Stimulated activated CD4-positive, alpha-beta T cell treated with anti-CD3 and anti-CD28 coated beads, Interleukin-1b, Interleukin-23, amount 100 ng/mL, for 4 hours (primary cell): ENCODE data around the gene UBXN4.
A peak's percentile ranks its signal among the peaks of the same experiment; 100 is the strongest.
"Not testable (repeated sequence)": the region's sequence is repeated elsewhere in the genome, so short reads cannot be mapped to it uniquely, and the experiment has no call there.

Experiments
- DNase-seq, 2 donors: peaks; one replicate each; pipeline ENCODE4 v3.0.0-alpha.2; 2020; ENCODE audit warnings: low read depth in 2 of 2

The UBXN4 gene

DNA sequence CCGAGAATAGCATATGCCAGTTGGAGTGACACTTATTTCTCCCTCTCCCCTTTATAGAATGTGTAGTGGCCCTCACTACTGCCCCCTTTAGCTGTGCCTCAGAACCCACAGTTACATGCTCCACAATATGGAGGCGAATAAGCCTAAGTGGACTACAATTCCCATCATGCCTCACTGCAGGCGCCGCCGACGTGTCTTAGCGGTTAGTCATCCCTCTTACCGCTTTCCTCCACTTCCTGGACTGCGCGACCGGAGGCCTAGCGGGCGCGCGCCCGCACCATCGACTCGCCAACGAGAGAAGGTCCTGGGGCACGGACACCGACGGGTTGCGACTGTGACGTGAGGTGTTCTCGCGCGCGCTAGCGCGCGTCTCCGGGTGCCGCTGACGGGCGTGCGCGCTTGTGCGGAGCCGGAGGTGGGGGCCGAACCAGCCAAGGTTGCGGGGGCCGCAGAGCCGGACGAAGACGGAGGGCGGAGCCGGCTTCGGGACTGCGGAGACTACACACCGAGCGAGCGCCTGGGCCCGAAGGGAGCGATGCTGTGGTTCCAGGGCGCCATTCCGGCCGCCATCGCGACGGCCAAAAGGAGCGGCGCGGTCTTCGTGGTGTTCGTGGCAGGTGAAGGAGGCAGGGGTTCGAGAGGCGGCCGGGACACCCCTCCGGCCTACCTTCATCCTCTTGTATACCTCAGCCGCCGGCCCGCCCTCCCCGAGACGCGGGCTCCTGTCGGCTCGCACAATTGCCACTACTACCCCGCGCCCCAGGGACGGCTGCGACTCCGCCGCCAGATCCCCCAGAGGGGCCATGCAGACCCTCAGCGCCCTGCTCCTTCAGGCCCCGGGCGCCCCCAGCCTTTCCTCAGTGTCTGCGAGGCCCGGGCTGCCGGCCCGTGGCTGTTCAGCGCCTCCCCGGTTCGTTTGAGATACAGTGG, at the start of gene UBXN4:
Gene UBXN4, plus strand, starts transcription at position 461 of the 930 bp plus-strand sequence. Its CDS starts 75 bp downstream, at position 536.
- peak; percentile 87 to 91 for DNase-seq

GRCh38 chr2:135694711-135695110, 46.9 kb upstream of the UBXN4 start:
- no peak for DNase-seq

DNA sequence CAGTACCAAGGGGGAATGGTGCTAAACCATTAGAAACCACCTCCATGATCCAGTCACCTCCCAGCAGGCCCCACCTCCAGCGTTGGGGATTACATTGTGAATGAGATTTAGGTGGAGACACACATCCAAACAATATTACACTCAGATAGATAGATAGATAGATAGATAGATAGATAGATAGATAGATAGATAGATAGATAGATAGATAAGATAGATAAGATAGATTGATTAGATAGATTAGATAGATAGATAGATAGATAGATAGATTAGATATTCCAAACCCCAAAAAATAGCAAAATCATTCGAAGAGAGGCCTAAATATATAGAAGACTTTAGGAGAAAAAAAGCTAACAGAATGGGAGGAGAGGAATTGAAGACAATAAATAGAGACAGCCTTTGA, 42.8 kb upstream of the UBXN4 start:
- DNase-seq = no peak

DNA sequence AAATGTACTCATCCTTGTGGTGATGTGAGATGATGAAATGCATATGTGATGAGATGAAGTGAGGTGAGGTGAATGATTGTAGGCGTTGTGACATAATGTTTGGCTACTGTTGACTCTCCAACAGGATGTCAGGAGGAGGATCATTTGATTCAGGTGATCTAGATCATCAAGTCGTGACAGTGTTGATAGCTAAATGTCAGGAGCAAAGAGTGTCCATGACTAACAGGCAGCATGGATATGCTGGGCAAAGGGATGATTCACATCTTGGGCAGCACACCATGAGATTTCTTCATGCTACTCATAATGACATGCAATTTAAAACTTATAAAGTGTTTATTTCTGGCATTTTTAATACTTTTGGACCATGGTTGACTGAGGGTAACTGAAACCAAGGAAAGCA, 40.2 kb upstream of the UBXN4 start:
- DNase-seq = no peak

- DNase-seq = no peak
These were observed 38.4 kb upstream of the UBXN4 start for GRCh38 chr2:135703300-135703699.

DNA sequence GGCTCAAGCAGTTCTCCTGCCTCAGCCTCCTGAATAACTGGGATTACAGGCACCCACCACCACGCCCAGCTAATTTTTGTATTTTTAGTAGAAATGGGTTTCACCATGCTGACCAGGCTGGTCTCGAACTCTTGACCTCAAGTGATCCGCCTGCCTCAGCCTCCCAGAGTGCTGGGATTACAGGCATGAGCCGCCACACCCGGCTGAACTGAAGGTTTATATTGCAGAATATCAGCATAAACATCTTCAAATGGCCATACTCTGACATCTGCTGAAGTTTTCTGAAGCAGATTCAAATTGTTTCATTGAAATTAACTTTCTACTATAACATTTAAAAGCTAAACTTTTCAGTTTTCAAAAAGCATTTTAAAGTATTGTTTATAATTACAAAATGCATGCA, 37.6 kb upstream of the UBXN4 start:
- not testable (repeated sequence) for DNase-seq

DNA sequence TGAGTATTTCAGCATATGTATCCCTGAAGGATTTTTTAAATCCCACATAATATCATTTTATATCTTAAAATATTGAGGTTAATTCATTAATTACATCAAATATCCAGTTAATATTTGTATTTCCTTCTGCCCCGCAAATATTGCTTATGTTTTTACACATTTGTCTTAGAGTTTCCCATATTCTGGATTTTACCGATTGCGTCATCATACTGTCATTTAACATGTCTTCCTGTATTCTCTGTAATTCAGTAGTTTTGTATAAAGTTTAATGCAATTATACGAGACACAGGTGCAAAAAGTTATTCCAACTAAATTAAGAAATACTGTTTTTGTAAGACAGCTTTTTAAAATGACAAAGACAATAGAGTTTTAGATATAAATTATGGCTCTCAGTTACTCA, 33.5 kb upstream of the UBXN4 start:
- no peak for DNase-seq

DNA sequence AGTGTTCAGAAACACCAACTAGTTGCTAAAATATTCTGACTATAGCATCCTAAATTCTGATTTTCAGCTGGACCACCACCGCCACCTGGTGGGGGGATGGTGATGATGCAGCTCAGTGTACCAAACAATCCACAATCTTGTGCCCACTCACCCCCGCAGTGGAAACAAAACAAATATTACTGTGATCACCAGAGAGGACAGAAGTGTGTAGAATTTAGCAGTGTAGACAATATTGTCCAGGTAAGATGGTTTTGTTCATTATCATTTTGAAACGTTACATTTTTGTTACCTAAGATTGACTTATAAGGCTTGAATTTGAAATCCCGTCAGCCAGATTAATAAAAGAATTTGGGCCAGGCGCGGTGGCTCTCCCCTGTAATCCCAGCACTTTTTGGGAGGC, 31.7 kb upstream of the UBXN4 start:
- DNase-seq = peak; percentile 65

GRCh38 chr2:135715086-135715485, 26.6 kb upstream of the UBXN4 start:
- DNase-seq = not testable (repeated sequence)

DNA sequence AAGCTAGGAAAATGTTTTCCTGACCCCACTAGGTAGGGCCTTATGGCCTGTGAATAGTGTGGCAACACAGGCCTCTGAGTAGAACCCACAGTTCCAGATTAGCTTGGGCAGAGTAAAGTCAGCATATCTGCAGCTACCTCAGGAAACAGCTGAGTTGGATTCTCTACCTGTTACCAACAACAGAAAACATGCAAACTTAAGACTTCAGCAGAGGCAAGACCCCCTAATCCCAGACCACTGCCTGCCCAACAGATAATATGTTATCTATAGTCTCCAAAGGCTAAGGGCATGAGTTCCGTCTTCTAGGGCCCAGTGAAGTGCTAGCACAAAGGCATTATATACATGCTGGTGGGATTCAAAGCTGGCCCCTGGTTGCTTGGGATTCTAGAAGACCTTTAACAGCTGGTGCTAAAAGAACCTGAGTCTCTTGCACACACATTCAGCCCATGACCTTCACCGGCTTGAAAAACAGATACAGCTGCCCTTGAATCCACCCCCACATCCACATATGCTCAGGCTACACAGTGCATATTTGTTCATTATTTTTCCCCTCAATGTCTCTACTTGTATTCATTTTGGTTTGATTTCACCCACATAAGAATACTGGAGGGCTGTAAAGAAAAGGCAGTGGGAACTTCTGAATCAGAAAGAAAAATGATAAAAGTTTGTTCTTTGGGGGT, 13.5 kb upstream of the UBXN4 start:
- DNase-seq = no peak

GRCh38 chr2:135732561-135732960, 9.1 kb upstream of the UBXN4 start:
- DNase-seq = no peak

- DNase-seq = no peak
These were observed 8.6 kb upstream of the UBXN4 start for GRCh38 chr2:135733045-135733444.

GRCh38 chr2:135736546-135736945, 5.1 kb upstream of the UBXN4 start:
- DNase-seq = no peak

GRCh38 chr2:135740206-135740605, 1.4 kb upstream of the UBXN4 start:
- DNase-seq = no peak

- DNase-seq = no peak
These were observed 636 bp upstream of the UBXN4 start for GRCh38 chr2:135741043-135741394.

GRCh38 chr2:135742325-135742757, 686 bp downstream of the UBXN4 start:
- DNase-seq = peak in 1 of 2 donors; percentile 36

DNA sequence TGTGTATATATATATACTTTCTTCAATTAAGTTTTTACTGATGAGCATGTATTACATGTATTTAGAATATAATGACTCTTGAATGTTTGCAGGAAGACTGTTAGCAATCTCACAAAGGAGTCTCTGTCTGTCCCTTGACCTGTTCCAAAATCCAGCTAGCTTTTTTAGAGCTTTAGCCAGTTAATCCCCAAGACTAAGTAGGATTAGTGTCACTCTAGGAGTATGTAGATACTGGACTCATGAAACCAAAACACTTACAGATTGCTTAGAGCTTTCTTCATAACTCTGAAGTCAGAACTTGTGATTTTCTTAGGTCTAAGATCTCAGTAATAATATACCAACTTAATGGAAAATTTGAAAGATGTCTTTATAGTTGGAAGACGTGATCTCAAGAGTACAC, 2.2 kb downstream of the UBXN4 start:
- no peak for DNase-seq

DNA sequence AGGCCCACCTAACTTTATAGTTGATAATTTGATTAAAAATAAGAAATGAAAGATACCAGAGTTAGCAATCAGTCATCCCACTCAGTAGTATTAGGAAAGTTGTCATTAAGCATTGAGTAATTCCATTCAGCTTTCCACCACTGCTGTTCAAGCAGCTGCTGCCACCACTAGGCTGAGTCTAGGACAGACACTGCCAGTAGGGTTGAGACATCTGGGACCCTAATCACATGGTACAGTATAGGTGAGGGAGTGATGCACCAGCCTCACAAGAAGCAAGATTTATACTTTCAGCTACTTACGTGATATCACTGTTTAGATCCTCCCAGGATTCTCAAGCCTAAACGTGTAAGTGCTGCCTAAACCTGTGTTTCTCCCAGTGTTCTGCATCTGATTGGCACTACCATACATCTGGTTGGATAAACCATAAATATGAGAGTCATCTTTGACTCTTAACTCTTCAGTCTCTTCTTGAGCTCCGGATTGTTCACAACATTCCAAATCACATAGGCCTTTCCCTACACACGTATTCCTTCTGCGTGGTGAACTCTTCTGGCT, 3.2 kb downstream of the UBXN4 start:
- no peak for DNase-seq

GRCh38 chr2:135745545-135745944, 3.9 kb downstream of the UBXN4 start:
- DNase-seq = no peak

- DNase-seq = no peak
These were observed 13.9 kb downstream of the UBXN4 start for GRCh38 chr2:135755573-135755972.

DNA sequence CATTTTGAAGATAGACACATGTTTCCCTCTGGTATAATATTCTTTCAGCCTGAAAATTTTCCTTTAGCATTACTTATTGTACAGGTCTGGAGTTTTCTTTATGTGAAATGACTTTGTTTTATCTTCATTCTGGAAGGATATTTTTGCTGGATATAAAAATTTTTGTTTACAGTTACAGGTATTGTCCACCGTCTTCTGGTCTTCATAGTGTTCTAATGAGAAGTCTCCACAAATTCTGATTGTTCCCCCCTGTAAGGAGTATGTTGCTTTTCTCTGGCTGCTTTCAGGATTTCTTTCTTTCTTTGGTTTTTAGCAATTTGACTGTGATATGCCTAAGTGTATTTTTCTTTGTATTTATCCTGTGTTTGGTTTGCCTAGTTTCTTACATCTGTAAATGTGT, 15.0 kb downstream of the UBXN4 start:
- DNase-seq = no peak

- no peak for DNase-seq
These were observed 20.4 kb downstream of the UBXN4 start for GRCh38 chr2:135762022-135762421.

- no peak for DNase-seq
These were observed 20.9 kb downstream of the UBXN4 start for GRCh38 chr2:135762530-135762929.
